ENCODE data around the gene ARHGAP6.

Gene ARHGAP6

DNA sequence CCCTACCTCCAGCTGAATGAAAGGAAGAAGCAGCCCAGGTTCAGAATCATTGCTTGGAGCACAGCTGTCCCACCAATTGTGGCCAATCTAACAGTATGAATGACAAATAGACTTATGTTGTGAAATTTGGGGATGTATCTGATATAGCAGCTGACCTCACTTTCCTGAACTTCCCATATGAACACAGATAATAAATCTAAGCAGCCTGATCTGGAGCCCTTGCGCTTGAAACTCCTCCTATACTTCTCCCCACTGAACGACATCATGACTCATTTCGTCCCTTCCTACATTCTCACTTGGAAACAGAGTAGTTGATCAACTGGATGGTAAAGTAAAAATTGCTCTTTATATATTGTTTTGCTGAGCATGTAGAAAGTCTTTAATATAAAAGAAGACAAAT lies 396.7 kb downstream of the ARHGAP6 start:
- no peak overlapping the region for H3K27ac ChIP-seq (replicated peaks; ENCODE audit: low read length)
- no peak overlapping the region for H2BK120ac ChIP-seq (ENCODE audit: low read depth, low read length)
- no peak overlapping the region for H2BK12ac ChIP-seq (ENCODE audit: low read length)
- H3K27me3 ChIP-seq (ENCODE audit: control insufficient read depth in 3 of 3, insufficient read depth in 3 of 3, low read depth in 1 of 3, low read length in 3 of 3) = no peaks in the 10 kb centered on the region
- no peak overlapping the region for H3K23ac ChIP-seq (ENCODE audit: low read depth, low read length, poor library complexity)
- no peak overlapping the region for H3K4ac ChIP-seq (ENCODE audit: low read length)
- H2AFZ ChIP-seq (ENCODE audit: low read length) = no peak overlapping the region
- no peak overlapping the region for H3K18ac ChIP-seq (ENCODE audit: low read length)
- no peaks in the 10 kb centered on the region for H3K36me3 ChIP-seq (replicated peaks in 1 of 2; ENCODE audit: control insufficient read depth in 2 of 2, insufficient read depth in 2 of 2, low read length in 2 of 2)
- H3K9ac ChIP-seq (ENCODE audit: low read depth, low read length, poor library complexity) = no peak overlapping the region
- H3K4me3 ChIP-seq (ENCODE audit: low read length in 2 of 2) = no peak overlapping the region
- no peak overlapping the region for H4K91ac ChIP-seq (ENCODE audit: low read depth, low read length, poor library complexity)
- H3K14ac ChIP-seq (ENCODE audit: low read length) = no peak overlapping the region
- no peaks in the 10 kb centered on the region for H3K79me1 ChIP-seq (ENCODE audit: low read depth, low read length)
- H3K4me2 ChIP-seq (ENCODE audit: insufficient read depth, low read length, poor library complexity, severe bottlenecking) = no peak overlapping the region
- no peaks in the 10 kb centered on the region for H3K9me3 ChIP-seq (replicated peaks in 1 of 2; ENCODE audit: control insufficient read depth in 2 of 2, insufficient read depth in 1 of 2, low read depth in 1 of 2, low read length in 2 of 2)
- peaks cover 0 to 12% of the 10 kb centered on the region in 2 donors for H3K4me1 ChIP-seq (ENCODE audit: control insufficient read depth in 2 of 2, insufficient read depth in 1 of 2, low read depth in 1 of 2, low read length in 2 of 2)
- H2BK15ac ChIP-seq (ENCODE audit: low read length) = no peak overlapping the region
- no peak overlapping the region for H4K8ac ChIP-seq (ENCODE audit: low read depth, low read length)
- no CpG with 5 or more reads among the region's 3 CpGs for WGBS, 2 donors (ENCODE audit: extremely low coverage in 2 of 2, insufficient read length in 2 of 2, insufficient replicate concordance in 1 of 2)
- H2AK5ac ChIP-seq (ENCODE audit: low read depth, low read length) = no peak overlapping the region
- no peak for DNase-seq (ENCODE audit: low spot score)
- H2BK5ac ChIP-seq (ENCODE audit: low read length) = no peak overlapping the region

DNA sequence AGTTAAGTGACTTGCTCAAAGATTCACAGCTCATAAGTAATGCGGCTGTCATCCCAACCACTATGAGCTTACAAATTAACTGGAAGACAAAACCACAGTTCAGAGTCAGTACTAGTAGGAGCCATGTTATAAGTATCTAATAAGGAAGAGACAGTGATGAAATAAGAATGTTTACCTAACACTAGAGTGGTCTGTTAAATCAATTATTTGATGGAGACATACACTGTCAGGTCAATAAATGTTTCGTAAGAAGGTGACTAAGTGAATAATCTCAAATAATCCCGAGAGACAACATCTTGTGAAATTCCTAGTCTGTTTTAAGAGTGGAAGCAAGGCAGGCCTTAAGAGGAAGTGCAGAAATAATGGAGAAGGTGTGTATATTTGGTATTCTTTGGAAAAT lies 398.3 kb downstream of the ARHGAP6 start:
- H3K9ac ChIP-seq (ENCODE audit: low read depth, low read length, poor library complexity) = no peak overlapping the region
- no peak overlapping the region for H3K23ac ChIP-seq (ENCODE audit: low read depth, low read length, poor library complexity)
- H3K14ac ChIP-seq (ENCODE audit: low read length) = no peak overlapping the region
- H2BK15ac ChIP-seq (ENCODE audit: low read length) = no peak overlapping the region
- H3K4ac ChIP-seq (ENCODE audit: low read length) = no peak overlapping the region
- H3K36me3 ChIP-seq (replicated peaks in 1 of 2; ENCODE audit: control insufficient read depth in 2 of 2, insufficient read depth in 2 of 2, low read length in 2 of 2) = no peaks in the 10 kb centered on the region
- no peaks in the 10 kb centered on the region for H3K27me3 ChIP-seq (ENCODE audit: control insufficient read depth in 3 of 3, insufficient read depth in 3 of 3, low read depth in 1 of 3, low read length in 3 of 3)
- no peak overlapping the region for H2AK5ac ChIP-seq (ENCODE audit: low read depth, low read length)
- no peak overlapping the region for H4K8ac ChIP-seq (ENCODE audit: low read depth, low read length)
- no peak overlapping the region for H3K18ac ChIP-seq (ENCODE audit: low read length)
- no peak overlapping the region for H2BK120ac ChIP-seq (ENCODE audit: low read depth, low read length)
- no CpG with 5 or more reads among the region's 3 CpGs for WGBS, 2 donors (ENCODE audit: extremely low coverage in 2 of 2, insufficient read length in 2 of 2, insufficient replicate concordance in 1 of 2)
- H2BK12ac ChIP-seq (ENCODE audit: low read length) = no peak overlapping the region
- no peak overlapping the region for H2BK5ac ChIP-seq (ENCODE audit: low read length)
- no peaks in the 10 kb centered on the region for H3K79me1 ChIP-seq (ENCODE audit: low read depth, low read length)
- H2AFZ ChIP-seq (ENCODE audit: low read length) = no peak overlapping the region
- H3K9me3 ChIP-seq (replicated peaks in 1 of 2; ENCODE audit: control insufficient read depth in 2 of 2, insufficient read depth in 1 of 2, low read depth in 1 of 2, low read length in 2 of 2) = no peaks in the 10 kb centered on the region
- H3K4me3 ChIP-seq (ENCODE audit: low read length in 2 of 2) = no peak overlapping the region
- H4K91ac ChIP-seq (ENCODE audit: low read depth, low read length, poor library complexity) = no peak overlapping the region
- H3K4me1 ChIP-seq (ENCODE audit: control insufficient read depth in 2 of 2, insufficient read depth in 1 of 2, low read depth in 1 of 2, low read length in 2 of 2) = peaks cover 0 to 12% of the 10 kb centered on the region in 2 donors
- no peak overlapping the region for H3K4me2 ChIP-seq (ENCODE audit: insufficient read depth, low read length, poor library complexity, severe bottlenecking)
- no peak overlapping the region for H3K27ac ChIP-seq (replicated peaks; ENCODE audit: low read length)
- DNase-seq (ENCODE audit: low spot score) = no peak

- Histone ChIP-seq H4K91ac (ENCODE audit: low read depth, low read length, poor library complexity) (no peak overlapping the region), H2BK5ac (ENCODE audit: low read length) (no peak overlapping the region), H3K23ac (ENCODE audit: low read depth, low read length, poor library complexity) (no peak overlapping the region), H4K8ac (ENCODE audit: low read depth, low read length) (no peak overlapping the region), H2BK15ac (ENCODE audit: low read length) (no peak overlapping the region), H2AFZ (ENCODE audit: low read length) (peak overlapping the region; percentile 74), H2BK12ac (ENCODE audit: low read length) (no peak overlapping the region), H3K18ac (ENCODE audit: low read length) (no peak overlapping the region), H3K36me3 (replicated peaks in 1 of 2; ENCODE audit: control insufficient read depth in 2 of 2, insufficient read depth in 2 of 2, low read length in 2 of 2) (no peaks in the 10 kb centered on the region), H3K14ac (ENCODE audit: low read length) (no peak overlapping the region), H3K79me1 (ENCODE audit: low read depth, low read length) (no peaks in the 10 kb centered on the region), H3K4me3 (ENCODE audit: low read length in 2 of 2) (no peak overlapping the region), H3K4ac (ENCODE audit: low read length) (no peak overlapping the region), H3K9ac (ENCODE audit: low read depth, low read length, poor library complexity) (no peak overlapping the region), H3K4me1 (ENCODE audit: control insufficient read depth in 2 of 2, insufficient read depth in 1 of 2, low read depth in 1 of 2, low read length in 2 of 2) (peaks cover 0 to 12% of the 10 kb centered on the region in 2 donors), H3K27ac (replicated peaks; ENCODE audit: low read length) (no peak overlapping the region), H2BK120ac (ENCODE audit: low read depth, low read length) (no peak overlapping the region), H2AK5ac (ENCODE audit: low read depth, low read length) (no peak overlapping the region), H3K4me2 (ENCODE audit: insufficient read depth, low read length, poor library complexity, severe bottlenecking) (no peak overlapping the region), H3K9me3 (replicated peaks in 1 of 2; ENCODE audit: control insufficient read depth in 2 of 2, insufficient read depth in 1 of 2, low read depth in 1 of 2, low read length in 2 of 2) (no peaks in the 10 kb centered on the region), H3K27me3 (ENCODE audit: control insufficient read depth in 3 of 3, insufficient read depth in 3 of 3, low read depth in 1 of 3, low read length in 3 of 3) (no peaks in the 10 kb centered on the region)
- no peak for DNase-seq (ENCODE audit: low spot score)
- WGBS, 2 donors (ENCODE audit: extremely low coverage in 2 of 2, insufficient read length in 2 of 2, insufficient replicate concordance in 1 of 2) = no CpG with 5 or more reads among the region's 5 CpGs
Observed at GRCh38 chrX:11266573-11267003, 399.1 kb downstream of the ARHGAP6 start.

- Histone ChIP-seq H3K27ac (replicated peaks; ENCODE audit: low read length) (no peak overlapping the region), H3K18ac (ENCODE audit: low read length) (no peak overlapping the region), H2BK5ac (ENCODE audit: low read length) (no peak overlapping the region), H3K9me3 (replicated peaks in 1 of 2; ENCODE audit: control insufficient read depth in 2 of 2, insufficient read depth in 1 of 2, low read depth in 1 of 2, low read length in 2 of 2) (no peaks in the 10 kb centered on the region), H3K79me1 (ENCODE audit: low read depth, low read length) (no peaks in the 10 kb centered on the region), H3K27me3 (ENCODE audit: control insufficient read depth in 3 of 3, insufficient read depth in 3 of 3, low read depth in 1 of 3, low read length in 3 of 3) (no peaks in the 10 kb centered on the region), H4K8ac (ENCODE audit: low read depth, low read length) (no peak overlapping the region), H2AFZ (ENCODE audit: low read length) (peak overlapping the region; percentile 74), H3K23ac (ENCODE audit: low read depth, low read length, poor library complexity) (no peak overlapping the region), H3K4me1 (ENCODE audit: control insufficient read depth in 2 of 2, insufficient read depth in 1 of 2, low read depth in 1 of 2, low read length in 2 of 2) (peaks cover 0 to 12% of the 10 kb centered on the region in 2 donors), H3K9ac (ENCODE audit: low read depth, low read length, poor library complexity) (no peak overlapping the region), H2BK120ac (ENCODE audit: low read depth, low read length) (no peak overlapping the region), H3K4me3 (ENCODE audit: low read length in 2 of 2) (no peak overlapping the region), H4K91ac (ENCODE audit: low read depth, low read length, poor library complexity) (no peak overlapping the region), H3K14ac (ENCODE audit: low read length) (no peak overlapping the region), H2AK5ac (ENCODE audit: low read depth, low read length) (no peak overlapping the region), H2BK15ac (ENCODE audit: low read length) (no peak overlapping the region), H3K4me2 (ENCODE audit: insufficient read depth, low read length, poor library complexity, severe bottlenecking) (no peak overlapping the region), H3K36me3 (replicated peaks in 1 of 2; ENCODE audit: control insufficient read depth in 2 of 2, insufficient read depth in 2 of 2, low read length in 2 of 2) (no peaks in the 10 kb centered on the region), H3K4ac (ENCODE audit: low read length) (no peak overlapping the region), H2BK12ac (ENCODE audit: low read length) (no peak overlapping the region)
- no CpG with 5 or more reads among the region's 3 CpGs for WGBS, 2 donors (ENCODE audit: extremely low coverage in 2 of 2, insufficient read length in 2 of 2, insufficient replicate concordance in 1 of 2)
- DNase-seq (ENCODE audit: low spot score) = no peak
Observed at GRCh38 chrX:11265352-11265751, 400.4 kb downstream of the ARHGAP6 start.
